SK-N-SH (cell line): ENCODE results near the gene CDK15.

ENCODE experiments used
- EP300 ChIP-seq, 2 experiments: IDR thresholded peaks; 2 replicates each; pipeline versions ENCODE4 v1.4.0 to v1.6.1; 2012; ENCODE audit warnings: borderline replicate concordance in 1 of 2, low read depth in 1 of 2, low read length in 1 of 2
- NFIC ChIP-seq: IDR thresholded peaks from 2 replicates; pipeline ENCODE4 v1.4.0; 2012; ENCODE audit warnings: borderline replicate concordance
- TCF12 ChIP-seq: IDR thresholded peaks from 2 replicates; pipeline ENCODE4 v1.4.0; 2012
- TF ChIP-seq, protein P1 (sequence below): fragments of 200-600 bp; sonication (generic); IDR thresholded peaks from 2 replicates; pipeline ENCODE4 v1.6.1; 2017; ENCODE audit warnings: antibody characterized with exemption, mild to moderate bottlenecking, moderate library complexity
- TF ChIP-seq, protein P2 (sequence below): IDR thresholded peaks from 2 replicates; pipeline ENCODE4 v1.4.0; 2012; ENCODE audit warnings: low read depth, borderline replicate concordance
- TF ChIP-seq, protein P3 (sequence below): fragments of 150-350 bp; IDR thresholded peaks from 2 replicates; pipeline ENCODE4 v1.6.1; 2016; ENCODE audit warnings: mild to moderate bottlenecking, low read depth, low read length

DNA sequence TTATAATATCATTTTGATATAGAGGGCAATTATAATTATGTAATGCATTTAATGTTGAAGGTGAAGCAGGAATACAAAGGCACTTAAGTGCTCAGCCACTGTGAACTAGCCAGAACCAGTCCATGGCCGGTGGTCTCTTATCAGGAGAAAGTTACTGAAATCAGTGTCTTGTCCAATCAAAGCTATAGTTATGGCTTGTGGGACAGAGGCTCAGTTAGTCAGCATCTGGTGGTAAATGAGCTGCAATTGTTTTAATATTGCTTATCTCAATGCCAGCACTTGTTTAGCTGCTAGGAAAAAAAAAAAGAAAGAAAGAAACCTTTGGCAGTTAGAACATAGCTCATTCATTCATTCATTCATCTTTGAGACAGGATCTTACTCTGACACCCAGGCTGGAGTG is 21.8 kb upstream of the CDK15 start:
- TF ChIP-seq, protein P1, sequence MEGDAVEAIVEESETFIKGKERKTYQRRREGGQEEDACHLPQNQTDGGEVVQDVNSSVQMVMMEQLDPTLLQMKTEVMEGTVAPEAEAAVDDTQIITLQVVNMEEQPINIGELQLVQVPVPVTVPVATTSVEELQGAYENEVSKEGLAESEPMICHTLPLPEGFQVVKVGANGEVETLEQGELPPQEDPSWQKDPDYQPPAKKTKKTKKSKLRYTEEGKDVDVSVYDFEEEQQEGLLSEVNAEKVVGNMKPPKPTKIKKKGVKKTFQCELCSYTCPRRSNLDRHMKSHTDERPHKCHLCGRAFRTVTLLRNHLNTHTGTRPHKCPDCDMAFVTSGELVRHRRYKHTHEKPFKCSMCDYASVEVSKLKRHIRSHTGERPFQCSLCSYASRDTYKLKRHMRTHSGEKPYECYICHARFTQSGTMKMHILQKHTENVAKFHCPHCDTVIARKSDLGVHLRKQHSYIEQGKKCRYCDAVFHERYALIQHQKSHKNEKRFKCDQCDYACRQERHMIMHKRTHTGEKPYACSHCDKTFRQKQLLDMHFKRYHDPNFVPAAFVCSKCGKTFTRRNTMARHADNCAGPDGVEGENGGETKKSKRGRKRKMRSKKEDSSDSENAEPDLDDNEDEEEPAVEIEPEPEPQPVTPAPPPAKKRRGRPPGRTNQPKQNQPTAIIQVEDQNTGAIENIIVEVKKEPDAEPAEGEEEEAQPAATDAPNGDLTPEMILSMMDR = no peak
- TF ChIP-seq NFIC (no peak), EP300 (IDR thresholded peaks at IDR 0.05; ENCODE audit: borderline replicate concordance in 1 of 2, low read depth in 1 of 2, low read length in 1 of 2) (no peak), TCF12 (no peak)
- TF ChIP-seq, protein P2, sequence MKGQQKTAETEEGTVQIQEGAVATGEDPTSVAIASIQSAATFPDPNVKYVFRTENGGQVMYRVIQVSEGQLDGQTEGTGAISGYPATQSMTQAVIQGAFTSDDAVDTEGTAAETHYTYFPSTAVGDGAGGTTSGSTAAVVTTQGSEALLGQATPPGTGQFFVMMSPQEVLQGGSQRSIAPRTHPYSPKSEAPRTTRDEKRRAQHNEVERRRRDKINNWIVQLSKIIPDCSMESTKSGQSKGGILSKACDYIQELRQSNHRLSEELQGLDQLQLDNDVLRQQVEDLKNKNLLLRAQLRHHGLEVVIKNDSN = no peak
- TF ChIP-seq, protein P3, sequence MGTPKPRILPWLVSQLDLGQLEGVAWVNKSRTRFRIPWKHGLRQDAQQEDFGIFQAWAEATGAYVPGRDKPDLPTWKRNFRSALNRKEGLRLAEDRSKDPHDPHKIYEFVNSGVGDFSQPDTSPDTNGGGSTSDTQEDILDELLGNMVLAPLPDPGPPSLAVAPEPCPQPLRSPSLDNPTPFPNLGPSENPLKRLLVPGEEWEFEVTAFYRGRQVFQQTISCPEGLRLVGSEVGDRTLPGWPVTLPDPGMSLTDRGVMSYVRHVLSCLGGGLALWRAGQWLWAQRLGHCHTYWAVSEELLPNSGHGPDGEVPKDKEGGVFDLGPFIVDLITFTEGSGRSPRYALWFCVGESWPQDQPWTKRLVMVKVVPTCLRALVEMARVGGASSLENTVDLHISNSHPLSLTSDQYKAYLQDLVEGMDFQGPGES = no peak
